Measurements from ENCODE around the gene LMAN1L.

The LMAN1L gene

GRCh38 chr15:74808078-74808839 lies 4.4 kb upstream of the LMAN1L start:
- no peak overlapping the region for H3K4me3 ChIP-seq (ENCODE audit: control insufficient read depth, low read depth, low read length)
- TF ChIP-seq CTCF (IDR thresholded peaks at IDR 0.05; ENCODE audit: control insufficient read depth, insufficient read depth, low read depth, low read length, missing control alignments) = no peak
- DNase-seq (ENCODE audit: low read depth) = no peak

- H3K4me3 ChIP-seq (ENCODE audit: control insufficient read depth, low read depth, low read length) = no peak overlapping the region
- DNase-seq (ENCODE audit: low read depth) = no peak
- TF ChIP-seq CTCF (IDR thresholded peaks at IDR 0.05; ENCODE audit: control insufficient read depth, insufficient read depth, low read depth, low read length, missing control alignments) = no peak
Measured at GRCh38 chr15:74808840-74809229, 3.8 kb upstream of the LMAN1L start.

DNA sequence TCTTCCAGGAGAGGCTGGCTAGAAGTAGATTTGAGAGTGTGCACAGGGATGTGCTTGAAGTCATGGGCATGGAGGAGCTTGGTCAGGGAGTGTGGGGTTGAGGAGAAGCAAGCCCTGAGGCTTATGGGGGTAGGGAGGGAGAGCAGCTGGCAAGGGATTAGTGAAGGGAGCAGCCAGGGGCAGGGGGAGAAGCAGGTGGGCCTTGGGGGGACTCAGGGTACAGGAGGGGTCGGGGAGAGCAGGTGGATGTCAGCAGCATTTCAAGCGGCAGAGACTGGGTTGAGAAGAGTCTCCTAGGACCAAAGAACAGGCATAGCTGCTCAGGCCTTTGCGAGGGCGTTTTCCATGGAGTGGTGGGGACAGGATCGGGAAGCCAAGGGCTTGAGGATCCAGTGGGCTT lies 3.4 kb upstream of the LMAN1L start:
- H3K4me3 ChIP-seq (ENCODE audit: control insufficient read depth, low read depth, low read length) = no peak overlapping the region
- no peak for DNase-seq (ENCODE audit: low read depth)
- no peak for TF ChIP-seq CTCF (IDR thresholded peaks at IDR 0.05; ENCODE audit: control insufficient read depth, insufficient read depth, low read depth, low read length, missing control alignments)

GRCh38 chr15:74809956-74810355 lies 2.7 kb upstream of the LMAN1L start:
- no peak overlapping the region for H3K4me3 ChIP-seq (ENCODE audit: control insufficient read depth, low read depth, low read length)
- no peak for TF ChIP-seq CTCF (IDR thresholded peaks at IDR 0.05; ENCODE audit: control insufficient read depth, insufficient read depth, low read depth, low read length, missing control alignments)
- no peak for DNase-seq (ENCODE audit: low read depth)

DNA sequence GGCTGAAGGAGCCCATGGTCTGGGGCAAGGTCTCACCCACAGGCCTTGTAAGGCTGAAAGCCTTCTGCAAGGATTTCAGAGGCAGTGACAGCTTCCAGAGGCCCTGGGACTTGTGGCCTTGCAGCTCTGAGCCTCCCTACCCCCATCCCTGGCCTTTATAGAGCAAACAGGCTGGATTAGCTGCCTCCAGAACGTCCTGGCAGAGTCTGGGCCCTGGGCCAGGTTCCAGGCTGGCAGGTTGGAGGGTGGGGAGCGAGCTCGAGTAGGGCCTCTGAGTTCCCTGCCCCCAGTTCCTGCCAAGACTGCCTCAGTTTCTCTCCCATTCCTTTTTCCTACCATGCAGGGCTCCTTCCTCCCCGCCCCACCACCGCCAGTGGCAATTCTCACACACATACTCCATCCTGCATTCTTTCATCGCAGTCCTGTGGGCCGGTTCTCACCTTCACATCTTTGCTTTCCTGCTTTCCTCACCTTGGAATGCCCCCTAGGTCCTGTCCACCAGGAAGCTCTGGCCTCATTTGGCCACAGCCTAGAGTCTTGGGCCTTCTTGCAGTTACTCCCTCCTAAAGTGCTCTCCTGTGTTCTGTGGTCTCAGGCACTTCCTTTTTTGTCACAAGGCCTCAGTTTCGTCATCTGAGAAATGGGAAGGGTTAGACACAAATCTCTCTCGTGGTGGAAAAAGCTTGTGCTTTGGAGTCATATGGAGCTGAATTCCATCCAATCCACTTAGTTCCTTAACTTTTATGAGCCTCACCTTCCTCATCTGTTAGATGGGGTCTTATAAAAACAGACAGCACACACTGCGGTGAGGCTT lies 2.7 kb downstream of the LMAN1L start:
- DNase-seq (ENCODE audit: low read depth) = no peak
- TF ChIP-seq CTCF (IDR thresholded peaks at IDR 0.05; ENCODE audit: control insufficient read depth, insufficient read depth, low read depth, low read length, missing control alignments) = no peak

DNA sequence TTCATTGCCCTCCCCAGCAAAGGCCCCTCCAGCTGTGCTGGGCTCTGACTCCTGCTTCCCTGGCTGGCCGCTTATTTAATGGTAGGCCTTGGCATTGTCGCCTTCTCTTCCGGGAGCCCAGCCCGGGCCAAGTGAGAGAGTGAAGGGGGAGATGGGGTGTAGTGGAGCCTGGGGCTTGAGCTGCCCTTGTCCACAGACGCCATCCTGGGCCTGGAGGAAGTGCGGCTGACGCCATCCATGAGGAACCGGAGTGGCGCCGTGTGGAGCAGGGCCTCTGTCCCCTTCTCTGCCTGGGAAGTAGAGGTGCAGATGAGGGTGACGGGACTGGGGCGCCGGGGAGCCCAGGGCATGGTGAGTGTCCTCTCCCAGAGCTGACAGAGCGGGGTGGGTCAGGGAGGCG lies 3.3 kb downstream of the LMAN1L start:
- DNase-seq (ENCODE audit: low read depth) = no peak
- TF ChIP-seq CTCF (IDR thresholded peaks at IDR 0.05; ENCODE audit: control insufficient read depth, insufficient read depth, low read depth, low read length, missing control alignments) = no peak
- H3K4me3 ChIP-seq (ENCODE audit: control insufficient read depth, low read depth, low read length) = no peak overlapping the region

More for the DNA sequence above, 2.7 kb downstream of the LMAN1L start:
- H3K4me3 ChIP-seq (ENCODE audit: control insufficient read depth, low read depth, low read length) = no peak overlapping the region
